SH-SY5Y (cell line): Measurements from ENCODE around the gene PTEN.

Experiments used
- GATA2 ChIP-seq: IDR thresholded peaks from 2 replicates; pipeline ENCODE4 v1.6.1; 2011; ENCODE audit warnings: mild to moderate bottlenecking, low read depth, low read length
- GATA3 ChIP-seq: IDR thresholded peaks from 2 replicates; pipeline ENCODE4 v1.6.1; 2011; ENCODE audit warnings: low read depth, mild to moderate bottlenecking, low read length, moderate library complexity

- TF ChIP-seq GATA3 (no peak), GATA2 (no peak)
Measured at GRCh38 chr10:87818505-87819288, 44.7 kb upstream of the PTEN start.
